GM21381 (cell line): ENCODE data around the gene BARX2.

Source experiments
- ATAC-seq: cut with Tn5 transposase; IDR thresholded peaks from one replicate; pipeline ENCODE4 v1.9.1; 2021; ENCODE audit warnings: mild to moderate bottlenecking, moderate library complexity; ENCODE audit not compliant: unreplicated experiment

BARX2 gene

GRCh38 chr11:129493746-129494145, 118.1 kb downstream of the BARX2 start:
- no peak for ATAC-seq
